ENCODE data around the gene PAPOLA. TPM values are rescaled to one million over a fixed set of nuclear protein-coding genes. Genes with fewer than 3 reads are reported as not detected.

The PAPOLA gene
- total RNA-seq, 1 experiment from 2014 or later = 223 TPM

GRCh38 chr14:96581902-96582301, 79.7 kb downstream of the PAPOLA start:
- Histone ChIP-seq H3K9ac (ENCODE audit: low read length) (no peak overlapping the region), H3K4me1 (ENCODE audit: control insufficient read depth in 1 of 2, insufficient read depth in 2 of 2, low read length in 2 of 2) (peaks cover 0 to 4% of the 10 kb centered on the region in 2 experiments; a peak in 1 of 4 replicates), H2AFZ (ENCODE audit: low read depth, low read length, poor library complexity, severe bottlenecking) (no peak overlapping the region), H3K79me2 (ENCODE audit: insufficient read depth, low read length) (no peaks in the 10 kb centered on the region), H3K4me3 (replicated peaks in 1 of 2; ENCODE audit: low read depth in 1 of 2, low read length in 2 of 2) (no peak overlapping the region), H4K20me1 (ENCODE audit: insufficient read depth) (no peaks in the 10 kb centered on the region), H3K9me2 (ENCODE audit: insufficient read depth) (no peaks in the 10 kb centered on the region), H3K27ac (ENCODE audit: low read depth, low read length) (no peak overlapping the region), H3K36me3 (ENCODE audit: control insufficient read depth in 1 of 2, insufficient read depth in 2 of 2, low read length in 2 of 2) (no peaks in the 10 kb centered on the region), H3K27me3 (ENCODE audit: insufficient read depth, low read length) (no peaks in the 10 kb centered on the region), H3K9me3 (ENCODE audit: control insufficient read depth in 1 of 2, insufficient read depth in 1 of 2, low read depth in 1 of 2, low read length in 2 of 2) (no peaks in the 10 kb centered on the region), H3K4me2 (ENCODE audit: low read length) (no peak overlapping the region)
- DNase-seq (ENCODE audit: low read depth, low spot score) (no peak), ATAC-seq (no peak)
- CTCF ChIA-PET = no interaction called here
- intact Hi-C loops (cut with micrococcal nuclease) = loop anchor here (5.0 to 10.0 kb wide), 2 partner anchors 85 to 693 kb away; no protein-coding TSS in a partner anchor
- POLR2A ChIA-PET = no interaction called here
- TF ChIP-seq SIN3A (IDR thresholded peaks at IDR 0.05; ENCODE audit: low read depth) = no peak
- TF ChIP-seq FOSL1 (IDR thresholded peaks at IDR 0.05; ENCODE audit: low read depth) = no peak
- TF ChIP-seq POLR2A (IDR thresholded peaks at IDR 0.05; ENCODE audit: borderline replicate concordance, extremely low read depth, insufficient read depth, insufficient read length) = no peak
- TF ChIP-seq CBX3 (IDR thresholded peaks at IDR 0.05; ENCODE audit: low read depth) = no peak
- no peak for TF ChIP-seq ZBTB33 (IDR thresholded peaks at IDR 0.05; ENCODE audit: extremely low read depth, insufficient replicate concordance, low read length)
- TF ChIP-seq RAD21 (IDR thresholded peaks at IDR 0.05; ENCODE audit: low read depth) = no peak
- no peak for TF ChIP-seq EZH2phosphoT487 (IDR thresholded peaks at IDR 0.05; ENCODE audit: borderline replicate concordance)
- TF ChIP-seq JUND (IDR thresholded peaks at IDR 0.05) = no peak
- TF ChIP-seq MAX (IDR thresholded peaks at IDR 0.05) = no peak
- no peak for TF ChIP-seq EZH2 (IDR thresholded peaks at IDR 0.05)
- TF ChIP-seq CEBPB (IDR thresholded peaks at IDR 0.05; ENCODE audit: low read depth) = no peak
- TF ChIP-seq POLR2AphosphoS5 (IDR thresholded peaks at IDR 0.05; ENCODE audit: low read depth, low read length) = no peak
- TF ChIP-seq SRF (IDR thresholded peaks at IDR 0.05; ENCODE audit: low read depth) = no peak
- TF ChIP-seq TCF7L2 (IDR thresholded peaks at IDR 0.05; ENCODE audit: borderline replicate concordance, extremely low read depth, insufficient read depth, insufficient read length) = no peak
- BruUV-seq (replicated peaks) = no TSS peak
- RAD21 ChIA-PET (ENCODE audit: low non-redundant PET in 1 of 2, low total read pairs in 2 of 2, uncharacterized antibody in 2 of 2, unreplicated experiment in 2 of 2) = no interaction called here

Measured in HCT116 (cell line).